ENCODE measurements around the gene B4GALT1. TPM values are rescaled to one million over a fixed set of nuclear protein-coding genes. Genes with fewer than 3 reads are reported as not detected.

The B4GALT1 gene
- total and polyA plus RNA-seq, 2 donors (not counting 3 experiments of a cell fraction or from before 2014, with no cell fraction given) = 61.4 to 66.5 TPM

DNA sequence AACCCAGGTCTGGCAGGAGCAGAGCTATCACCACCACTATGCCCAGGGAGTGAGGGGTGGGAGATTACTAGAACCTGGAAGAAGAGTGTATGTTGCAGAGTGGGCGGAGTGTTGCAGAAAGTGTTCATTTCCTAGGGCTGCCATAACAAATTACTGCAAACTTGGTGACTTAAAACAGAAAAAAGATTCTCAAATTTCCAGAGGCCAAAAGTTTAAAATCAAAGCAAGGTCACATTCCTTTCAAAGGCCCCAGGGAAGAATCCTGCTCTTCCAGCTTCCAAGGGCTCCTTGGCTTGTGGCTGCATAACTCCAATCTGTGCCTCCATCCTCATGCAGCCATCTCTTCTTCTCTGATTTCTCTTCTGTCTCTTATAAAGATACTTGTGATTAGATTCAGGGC is 42.3 kb upstream of the B4GALT1 start:
- TF ChIP-seq POLR2AphosphoS5 (IDR thresholded peaks at IDR 0.05; ENCODE audit: insufficient read depth, low read depth, low read length) (no peak), FOS (IDR thresholded peaks at IDR 0.05; ENCODE audit: borderline replicate concordance, insufficient read depth, low read length) (no peak), POLR2A (IDR thresholded peaks at IDR 0.05; ENCODE audit: low read depth, low read length) (no peak), MYC (IDR thresholded peaks at IDR 0.05; ENCODE audit: low read depth, low read length) (no peak), EZH2 (IDR thresholded peaks at IDR 0.05; ENCODE audit: borderline replicate concordance, low read depth, low read length, severe bottlenecking) (no peak), JUN (IDR thresholded peaks at IDR 0.05; ENCODE audit: borderline replicate concordance, insufficient read depth, insufficient read length, low read depth) (no peak), GATA2 (IDR thresholded peaks at IDR 0.05; ENCODE audit: insufficient read depth, insufficient read length, low read depth, low read length) (no peak)
- TF ChIP-seq, protein P1, sequence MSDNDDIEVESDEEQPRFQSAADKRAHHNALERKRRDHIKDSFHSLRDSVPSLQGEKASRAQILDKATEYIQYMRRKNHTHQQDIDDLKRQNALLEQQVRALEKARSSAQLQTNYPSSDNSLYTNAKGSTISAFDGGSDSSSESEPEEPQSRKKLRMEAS (IDR thresholded peaks at IDR 0.05; ENCODE audit: insufficient read depth, insufficient read length) = no peak
- TF ChIP-seq, protein P2, sequence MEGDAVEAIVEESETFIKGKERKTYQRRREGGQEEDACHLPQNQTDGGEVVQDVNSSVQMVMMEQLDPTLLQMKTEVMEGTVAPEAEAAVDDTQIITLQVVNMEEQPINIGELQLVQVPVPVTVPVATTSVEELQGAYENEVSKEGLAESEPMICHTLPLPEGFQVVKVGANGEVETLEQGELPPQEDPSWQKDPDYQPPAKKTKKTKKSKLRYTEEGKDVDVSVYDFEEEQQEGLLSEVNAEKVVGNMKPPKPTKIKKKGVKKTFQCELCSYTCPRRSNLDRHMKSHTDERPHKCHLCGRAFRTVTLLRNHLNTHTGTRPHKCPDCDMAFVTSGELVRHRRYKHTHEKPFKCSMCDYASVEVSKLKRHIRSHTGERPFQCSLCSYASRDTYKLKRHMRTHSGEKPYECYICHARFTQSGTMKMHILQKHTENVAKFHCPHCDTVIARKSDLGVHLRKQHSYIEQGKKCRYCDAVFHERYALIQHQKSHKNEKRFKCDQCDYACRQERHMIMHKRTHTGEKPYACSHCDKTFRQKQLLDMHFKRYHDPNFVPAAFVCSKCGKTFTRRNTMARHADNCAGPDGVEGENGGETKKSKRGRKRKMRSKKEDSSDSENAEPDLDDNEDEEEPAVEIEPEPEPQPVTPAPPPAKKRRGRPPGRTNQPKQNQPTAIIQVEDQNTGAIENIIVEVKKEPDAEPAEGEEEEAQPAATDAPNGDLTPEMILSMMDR (IDR thresholded peaks at IDR 0.05; ENCODE audit: extremely low read depth in 1 of 2, insufficient read depth in 1 of 2, low read depth in 1 of 2, low read length in 2 of 2) = no peak

More for the DNA sequence above, 42.3 kb upstream of the B4GALT1 start:
- Histone ChIP-seq H3K4me1 (ENCODE audit: control insufficient read depth, extremely low read depth, insufficient read depth, low read length) (no peaks in the 10 kb centered on the region), H4K20me1 (replicated peaks; ENCODE audit: control insufficient read depth, extremely low read depth, insufficient read depth, low read length) (no peaks in the 10 kb centered on the region), H3K79me2 (ENCODE audit: control insufficient read depth, insufficient read depth, low read length) (no peaks in the 10 kb centered on the region), H2AFZ (ENCODE audit: low read depth, low read length) (no peak overlapping the region), H3K4me3 (replicated peaks in 1 of 3; ENCODE audit: insufficient read depth in 1 of 3, low read depth in 1 of 3, low read length in 3 of 3) (no peak overlapping the region), H3K27me3 (ENCODE audit: control insufficient read depth in 2 of 2, insufficient read depth in 2 of 2, low read length in 2 of 2) (peaks cover 6 to 10% of the 10 kb centered on the region in 2 experiments), H3K27ac (ENCODE audit: insufficient read depth, low read depth, low read length) (no peak overlapping the region), H3K4me2 (ENCODE audit: insufficient read depth, low read length) (no peak overlapping the region), H3K9me3 (replicated peaks; ENCODE audit: control insufficient read depth, insufficient read depth, low read length) (no peaks in the 10 kb centered on the region), H3K9ac (replicated peaks; ENCODE audit: extremely low read depth, insufficient read depth, low read length) (no peak overlapping the region), H3K36me3 (ENCODE audit: control insufficient read depth in 2 of 2, extremely low read depth in 1 of 2, insufficient read depth in 2 of 2, low read length in 2 of 2) (no peaks in the 10 kb centered on the region), H3K9me1 (replicated peaks; ENCODE audit: control insufficient read depth, extremely low read depth, insufficient read depth, low read length) (no peaks in the 10 kb centered on the region)
- FAIRE-seq (no peak), DNase-seq (ENCODE audit: low read depth, low spot score) (no peak)
- no TSS peak for BruUV-seq (replicated peaks)
- intact Hi-C loops (cut with micrococcal nuclease) (no loop called here), dilution Hi-C loops (cut with MboI; ENCODE audit: extremely low pct_ligation_motif_present, low sequenced_read_pairs) (no loop called here)
- ChIA-PET POLR2A (no interaction called here), CTCF (no interaction called here)

Measured in endothelial cell of umbilical vein (primary cell).